HEK293 (cell line): ENCODE data around the gene BAK1.

ENCODE experiments used
- CTCF ChIA-PET: fragments of 350-600 bp; formaldehyde crosslinking; extraction: SDS; loops from one replicate; lab custom pipeline; 2021; ENCODE audit warnings: antibody characterized with exemption; lab: Yijun Ruan, JAX
- POLR2A ChIA-PET: fragments of 300-600 bp; formaldehyde crosslinking; extraction: SDS; loops from one replicate; lab custom pipeline; 2020; ENCODE audit warnings: antibody characterized with exemption, inconsistent platforms; lab: Yijun Ruan, JAX
- H3K27ac ChIP-seq: fragments of 200-500 bp; sonication (Bioruptor generic); 2 replicates; pipeline ENCODE4 v1.5.1; 2014; ENCODE audit warnings: low read depth, low read length, control low read depth, inconsistent platforms; ENCODE audit errors: extremely low read depth
- H3K36me3 ChIP-seq, 2 experiments: fragments of 200-500 bp in 1 of 2; sonication (Bioruptor generic) in 1 of 2; 1 replicate in 1 of 2; 2 replicates in 1 of 2; pipeline ENCODE4 v1.5.1; 2014 to 2017; ENCODE audit warnings: inconsistent platforms in 2 of 2, low read length in 2 of 2; ENCODE audit not compliant: control insufficient read depth in 2 of 2, insufficient read depth in 1 of 2
- H3K4me1 ChIP-seq: fragments of 200-500 bp; sonication (Bioruptor generic); 2 replicates; pipeline ENCODE4 v1.5.1; 2014; ENCODE audit warnings: mild to moderate bottlenecking, low read length, inconsistent platforms; ENCODE audit not compliant: control insufficient read depth, insufficient read depth
- H3K4me3 ChIP-seq: 2 replicates; pipeline ENCODE4 v1.5.1; 2011; ENCODE audit warnings: low read depth, mild to moderate bottlenecking, control low read depth, low read length, moderate library complexity
- H3K9me3 ChIP-seq: fragments of 200-500 bp; sonication (Bioruptor generic); 2 replicates; pipeline ENCODE4 v1.5.1; 2014; ENCODE audit warnings: low read depth, low read length, inconsistent platforms; ENCODE audit not compliant: control insufficient read depth, insufficient read depth
- EGR2 ChIP-seq: fragments of 450-650 bp; formaldehyde crosslinking; IDR thresholded peaks from 2 replicates; pipeline ENCODE4 v1.5.1; 2016; ENCODE audit warnings: low read depth, missing biosample characterization, missing genetic modification characterization
- KLF17 ChIP-seq: fragments of 450-650 bp; formaldehyde crosslinking; IDR thresholded peaks from 2 replicates; pipeline ENCODE4 v1.5.1; 2016; ENCODE audit warnings: missing biosample characterization, missing genetic modification characterization
- PRDM1 ChIP-seq: fragments of 450-650 bp; formaldehyde crosslinking; IDR thresholded peaks from 2 replicates; pipeline ENCODE4; 2016; ENCODE audit warnings: missing biosample characterization, missing genetic modification characterization
- REST ChIP-seq: fragments of 450-650 bp; formaldehyde crosslinking; IDR thresholded peaks from 2 replicates; pipeline ENCODE4 v1.5.1; 2016; ENCODE audit warnings: missing biosample characterization, missing genetic modification characterization
- ZBTB6 ChIP-seq: fragments of 450-650 bp; formaldehyde crosslinking; IDR thresholded peaks from 2 replicates; pipeline ENCODE4 v1.5.1; 2017; ENCODE audit warnings: missing biosample characterization, missing genetic modification characterization
- ZFHX2 ChIP-seq: fragments of 450-650 bp; formaldehyde crosslinking; conservative IDR thresholded peaks from 2 replicates; pipeline ENCODE4 v1.5.1; 2016; ENCODE audit warnings: missing biosample characterization, missing genetic modification characterization
- ZNF221 ChIP-seq: fragments of 450-650 bp; formaldehyde crosslinking; IDR thresholded peaks from 2 replicates; pipeline ENCODE4 v1.5.1; 2017; ENCODE audit warnings: missing biosample characterization, missing genetic modification characterization, borderline replicate concordance
- ZNF433 ChIP-seq: fragments of 450-650 bp; formaldehyde crosslinking; IDR thresholded peaks from 2 replicates; pipeline ENCODE4 v1.5.1; 2016; ENCODE audit warnings: missing biosample characterization, missing genetic modification characterization, low read depth
- ZNF600 ChIP-seq: fragments of 450-650 bp; formaldehyde crosslinking; IDR thresholded peaks from 2 replicates; pipeline ENCODE4 v1.5.1; 2016; ENCODE audit warnings: missing biosample characterization, missing genetic modification characterization
- ZSCAN5A ChIP-seq: fragments of 450-650 bp; formaldehyde crosslinking; IDR thresholded peaks from 2 replicates; pipeline ENCODE4 v1.5.1; 2016; ENCODE audit warnings: missing biosample characterization, missing genetic modification characterization

Gene BAK1

GRCh38 chr6:33613146-33613794 lies 33.2 kb upstream of the BAK1 start:
- TF ChIP-seq ZSCAN5A (tag by site-specific recombination): no peak
- 0 out of 2 replicates have a peak, but pooled peaks have one; percentile 38 for TF ChIP-seq ZFHX2
- peak; percentile 89 for TF ChIP-seq PRDM1 (tag by site-specific recombination)
- TF ChIP-seq ZNF221 (tag by site-specific recombination): no peak
- TF ChIP-seq EGR2: peak; percentile 51
- no peak overlapping the region for H3K27ac ChIP-seq
- no peak overlapping the region for H3K4me3 ChIP-seq
- ChIA-PET POLR2A (interaction anchor here (1.1 to 1.6 kb wide), 2 partner anchors 10 to 33 kb away, joined by 3 to 4 read pairs; partner anchors contain the start of gene BAK1), CTCF (interaction anchor here (0.6 to 3.3 kb wide), 2 partner anchors 19 to 530 kb away, joined by 3 to 9 read pairs; no protein-coding TSS in a partner anchor)
- no peaks in the 10 kb centered on the region for H3K36me3 ChIP-seq
- no peaks in the 10 kb centered on the region for H3K4me1 ChIP-seq
- no peaks in the 10 kb centered on the region for H3K9me3 ChIP-seq

GRCh38 chr6:33610779-33611732 lies 31.0 kb upstream of the BAK1 start:
- Histone ChIP-seq H3K36me3 (no peaks in the 10 kb centered on the region), H3K4me1 (no peaks in the 10 kb centered on the region), H3K27ac (no peak overlapping the region), H3K4me3 (no peak overlapping the region), H3K9me3 (no peaks in the 10 kb centered on the region)
- CTCF ChIA-PET: interaction anchor here (0.7 to 1.3 kb wide), 2 partner anchors 21 to 89 kb away, joined by 3 to 4 read pairs; no protein-coding TSS in a partner anchor
- TF ChIP-seq ZNF433 (no peak), ZBTB6 (tag by site-specific recombination) (no peak)
- POLR2A ChIA-PET: no interaction called here

GRCh38 chr6:33610067-33610466 lies 30.0 kb upstream of the BAK1 start:
- ChIA-PET CTCF (interaction anchor here (0.8 to 1.7 kb wide), 2 partner anchors 8 to 25 kb away, joined by 3 read pairs; no protein-coding TSS in a partner anchor), POLR2A (no interaction called here)
- H3K36me3 ChIP-seq: no peaks in the 10 kb centered on the region
- H3K4me1 ChIP-seq: no peaks in the 10 kb centered on the region
- no peak overlapping the region for H3K4me3 ChIP-seq
- no peak overlapping the region for H3K27ac ChIP-seq
- TF ChIP-seq REST (tag by site-specific recombination): no peak
- peak; percentile 86; the same call in 1 of the 2 replicates for TF ChIP-seq KLF17 (tag by site-specific recombination)
- peak; percentile 40; the same call in 1 of the 2 replicates for TF ChIP-seq ZNF600 (tag by site-specific recombination)
- H3K9me3 ChIP-seq: no peaks in the 10 kb centered on the region
